RWPE2 (cell line): ENCODE results near the gene GCK.

Experiments
- ATAC-seq: fragments of 200-7000 bp; cut with Tn5 transposase; 3 replicates; pipeline ENCODE4 v1.9.1; 2021; ENCODE audit warnings: low read depth
- DNase-seq: peaks from one replicate; pipeline ENCODE4 v3.0.0-alpha.2; 2020; ENCODE audit warnings: low spot score
- H3K27ac ChIP-seq: fragments of 450-650 bp; 2 replicates; pipeline ENCODE4 v1.5.1; 2017; ENCODE audit warnings: mild to moderate bottlenecking; ENCODE audit not compliant: poor library complexity, severe bottlenecking
- H3K27me3 ChIP-seq: fragments of 250-450 bp; sonication (Bioruptor Pico); 2 replicates; pipeline ENCODE4 v1.5.1; 2021; ENCODE audit warnings: mild to moderate bottlenecking, moderate library complexity; ENCODE audit not compliant: insufficient read depth, poor library complexity, severe bottlenecking
- H3K36me3 ChIP-seq: fragments of 250-450 bp; sonication (Bioruptor Pico); 2 replicates; pipeline ENCODE4 v1.5.1; 2020; ENCODE audit warnings: low read depth, mild to moderate bottlenecking, moderate library complexity
- H3K4me1 ChIP-seq: fragments of 250-450 bp; sonication (Bioruptor Pico); 2 replicates; pipeline ENCODE4 v1.5.1; 2021; ENCODE audit warnings: mild to moderate bottlenecking, moderate library complexity; ENCODE audit not compliant: insufficient read depth, poor library complexity, severe bottlenecking
- H3K4me3 ChIP-seq: fragments of 250-450 bp; sonication (Bioruptor Pico); 2 replicates; pipeline ENCODE4 v1.5.1; 2021; ENCODE audit warnings: mild to moderate bottlenecking, moderate library complexity; ENCODE audit not compliant: severe bottlenecking
- H3K9me3 ChIP-seq: fragments of 250-450 bp; sonication (Bioruptor Pico); 2 replicates; pipeline ENCODE4 v1.5.1; 2021; ENCODE audit warnings: mild to moderate bottlenecking, moderate library complexity; ENCODE audit not compliant: severe bottlenecking
- CTCF ChIP-seq: fragments of 450-650 bp; IDR thresholded peaks from one replicate; pipeline ENCODE4 v1.5.1; 2017; ENCODE audit warnings: mild to moderate bottlenecking, moderate library complexity; ENCODE audit not compliant: poor library complexity, severe bottlenecking

Gene GCK

GRCh38 chr7:44100458-44101302 lies 88.6 kb downstream of the GCK start:
- TF ChIP-seq CTCF: no peak
- Histone ChIP-seq H3K27me3 (no peaks in the 10 kb centered on the region), H3K4me3 (no peak overlapping the region), H3K27ac (no peak overlapping the region), H3K4me1 (peaks cover 13% of the 10 kb centered on the region), H3K36me3 (no peaks in the 10 kb centered on the region), H3K9me3 (no peaks in the 10 kb centered on the region)
- no peak for DNase-seq
- no peak for ATAC-seq

- Histone ChIP-seq H3K4me3 (no peak overlapping the region), H3K4me1 (peaks cover 7% of the 10 kb centered on the region), H3K27ac (no peak overlapping the region), H3K27me3 (no peaks in the 10 kb centered on the region), H3K9me3 (no peaks in the 10 kb centered on the region), H3K36me3 (no peaks in the 10 kb centered on the region)
- no peak for ATAC-seq
- TF ChIP-seq CTCF: no peak
- DNase-seq: no peak
These were observed 89.6 kb downstream of the GCK start for GRCh38 chr7:44099669-44100068.

DNA sequence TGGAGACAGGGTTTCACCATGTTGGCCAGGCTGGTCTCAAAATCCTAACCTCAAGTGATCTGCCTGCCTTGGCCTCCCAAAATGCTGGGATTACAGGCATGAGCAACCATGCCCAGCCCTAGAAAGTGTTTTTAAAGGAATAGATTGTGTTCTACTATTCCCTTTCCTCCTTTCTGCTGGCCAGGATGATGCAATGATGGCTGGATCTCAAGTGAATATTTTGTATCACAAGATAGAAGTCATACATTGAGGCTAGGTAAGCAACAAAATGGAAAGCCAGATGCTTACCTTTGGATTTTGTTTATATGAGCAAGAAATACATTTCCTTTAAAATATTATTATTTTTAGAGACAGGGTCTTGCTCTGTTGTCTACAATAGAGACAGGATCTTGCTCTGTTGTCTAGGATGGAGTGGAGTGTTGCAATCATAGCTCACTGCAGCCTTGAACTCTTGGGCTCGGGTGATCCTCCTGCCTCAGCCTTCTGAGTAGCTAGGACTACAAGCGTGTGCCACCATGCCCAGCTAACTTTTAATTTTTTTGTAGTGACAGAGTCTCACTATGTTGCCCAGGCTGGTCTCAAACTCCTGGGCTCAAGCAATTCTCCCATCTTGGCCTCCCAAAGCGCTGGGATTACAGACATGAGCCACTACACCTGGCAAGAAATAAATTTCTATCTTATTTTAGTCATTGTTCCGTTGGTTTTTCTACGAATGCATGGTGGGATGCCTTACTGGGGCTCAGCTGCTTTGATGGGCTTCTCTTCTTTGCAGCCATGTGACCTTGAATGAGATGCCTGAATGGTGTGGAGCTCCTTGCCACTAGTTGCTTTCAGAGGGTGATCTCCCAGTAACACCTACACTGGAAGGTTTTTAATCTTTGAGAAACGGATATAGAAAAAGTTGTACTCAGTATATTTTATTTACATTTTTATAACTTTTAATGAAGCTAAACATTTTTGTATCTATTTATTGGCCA lies 90.9 kb downstream of the GCK start:
- no peak for ATAC-seq
- Histone ChIP-seq H3K27ac (no peak overlapping the region), H3K27me3 (no peaks in the 10 kb centered on the region), H3K4me3 (no peak overlapping the region), H3K9me3 (no peaks in the 10 kb centered on the region), H3K4me1 (peaks cover 7% of the 10 kb centered on the region), H3K36me3 (no peaks in the 10 kb centered on the region)
- no peak for DNase-seq
- TF ChIP-seq CTCF: no peak

- Histone ChIP-seq H3K36me3 (no peaks in the 10 kb centered on the region), H3K4me1 (peaks cover 3% of the 10 kb centered on the region), H3K27ac (no peak overlapping the region), H3K4me3 (no peak overlapping the region), H3K9me3 (no peaks in the 10 kb centered on the region), H3K27me3 (no peaks in the 10 kb centered on the region)
- TF ChIP-seq CTCF: no peak
- ATAC-seq (no peak; the same call in 2 of the 3 replicates), DNase-seq (no peak)
These were observed 91.9 kb downstream of the GCK start for GRCh38 chr7:44097064-44097932.
